GM12801 (cell line): ENCODE measurements around the gene PSD4.

ENCODE experiments used
- TF ChIP-seq, protein P1 (sequence below): IDR thresholded peaks from one replicate; pipeline ENCODE4 v1.5.1; 2011; ENCODE audit warnings: control low read depth; ENCODE audit not compliant: insufficient read length; ENCODE audit errors: extremely low read depth

The PSD4 gene

DNA sequence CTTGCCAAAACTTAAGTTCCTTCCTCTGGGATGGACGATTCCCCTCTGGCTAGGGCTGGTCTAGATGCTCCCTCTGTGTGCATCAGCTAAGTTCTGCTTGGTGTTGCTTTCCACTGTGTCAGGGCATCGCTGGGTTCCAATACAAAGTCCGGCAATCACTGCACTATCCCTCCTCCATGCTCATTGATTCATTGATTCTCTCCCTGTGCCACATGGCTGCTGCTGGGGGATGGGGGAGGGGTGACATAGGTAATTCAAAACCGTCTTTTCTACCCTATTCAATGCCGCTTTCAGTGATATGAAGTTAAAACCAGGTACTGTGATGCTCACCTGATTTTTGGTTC is 23.5 kb upstream of the PSD4 start:
- TF ChIP-seq, protein P1, sequence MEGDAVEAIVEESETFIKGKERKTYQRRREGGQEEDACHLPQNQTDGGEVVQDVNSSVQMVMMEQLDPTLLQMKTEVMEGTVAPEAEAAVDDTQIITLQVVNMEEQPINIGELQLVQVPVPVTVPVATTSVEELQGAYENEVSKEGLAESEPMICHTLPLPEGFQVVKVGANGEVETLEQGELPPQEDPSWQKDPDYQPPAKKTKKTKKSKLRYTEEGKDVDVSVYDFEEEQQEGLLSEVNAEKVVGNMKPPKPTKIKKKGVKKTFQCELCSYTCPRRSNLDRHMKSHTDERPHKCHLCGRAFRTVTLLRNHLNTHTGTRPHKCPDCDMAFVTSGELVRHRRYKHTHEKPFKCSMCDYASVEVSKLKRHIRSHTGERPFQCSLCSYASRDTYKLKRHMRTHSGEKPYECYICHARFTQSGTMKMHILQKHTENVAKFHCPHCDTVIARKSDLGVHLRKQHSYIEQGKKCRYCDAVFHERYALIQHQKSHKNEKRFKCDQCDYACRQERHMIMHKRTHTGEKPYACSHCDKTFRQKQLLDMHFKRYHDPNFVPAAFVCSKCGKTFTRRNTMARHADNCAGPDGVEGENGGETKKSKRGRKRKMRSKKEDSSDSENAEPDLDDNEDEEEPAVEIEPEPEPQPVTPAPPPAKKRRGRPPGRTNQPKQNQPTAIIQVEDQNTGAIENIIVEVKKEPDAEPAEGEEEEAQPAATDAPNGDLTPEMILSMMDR = no peak

DNA sequence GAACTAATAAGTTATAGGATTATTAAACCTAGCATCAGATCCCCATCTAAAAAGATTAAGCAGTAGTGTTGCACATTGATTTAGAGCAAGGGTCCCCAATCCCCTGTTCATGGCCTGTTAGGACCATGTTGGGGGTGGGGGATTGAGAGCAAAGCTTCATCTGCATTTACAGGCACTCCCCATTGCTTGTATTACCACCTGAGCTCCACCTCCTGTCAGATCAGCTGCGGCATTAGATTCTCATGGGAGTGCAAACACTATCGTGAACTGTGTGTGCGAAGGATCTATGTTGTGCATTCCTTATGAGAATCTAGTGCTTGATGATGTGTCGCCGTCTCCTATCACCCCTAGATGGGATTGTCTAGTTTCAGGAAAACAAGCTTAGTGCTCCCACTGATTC is 18.4 kb upstream of the PSD4 start:
- TF ChIP-seq, protein P1 = no peak

DNA sequence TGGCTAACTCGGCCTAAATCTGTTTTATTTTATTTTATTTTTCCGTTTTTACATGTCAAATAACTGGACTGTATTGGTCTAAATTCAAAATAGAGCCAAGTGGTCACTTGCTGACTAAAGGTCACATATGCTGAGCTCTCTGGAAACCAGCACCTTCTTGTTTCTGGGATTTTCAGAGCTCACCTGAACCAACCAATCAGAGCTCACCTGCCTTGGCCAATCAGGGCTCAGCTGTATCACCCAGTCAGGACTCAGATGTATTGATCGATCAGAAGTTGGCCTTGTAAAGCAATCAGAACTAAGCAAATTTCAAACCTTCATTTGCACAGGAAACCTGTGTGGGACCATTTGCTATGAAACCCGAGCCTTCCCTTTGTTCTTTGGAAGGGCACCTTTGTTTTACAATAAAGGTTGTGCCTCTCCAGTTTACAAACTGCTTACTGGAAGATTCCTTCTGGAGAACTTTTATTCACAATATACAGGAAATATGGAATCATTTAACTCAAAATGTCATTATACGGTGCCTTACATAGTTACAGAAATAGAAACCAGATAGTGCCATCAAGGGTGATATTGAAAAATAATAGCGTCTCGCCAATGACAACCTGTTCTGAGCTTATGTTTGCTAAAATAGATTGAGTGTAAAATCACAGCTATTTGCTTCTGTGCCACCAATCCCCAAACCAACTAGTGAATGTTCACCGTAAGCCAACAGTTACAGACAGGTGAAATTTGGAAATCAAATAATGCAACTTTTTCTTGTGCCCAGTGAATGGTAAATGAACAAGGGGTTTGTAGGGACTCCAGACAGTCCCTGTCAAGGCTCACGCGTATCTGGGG is 17.3 kb upstream of the PSD4 start:
- TF ChIP-seq, protein P1 = no peak

DNA sequence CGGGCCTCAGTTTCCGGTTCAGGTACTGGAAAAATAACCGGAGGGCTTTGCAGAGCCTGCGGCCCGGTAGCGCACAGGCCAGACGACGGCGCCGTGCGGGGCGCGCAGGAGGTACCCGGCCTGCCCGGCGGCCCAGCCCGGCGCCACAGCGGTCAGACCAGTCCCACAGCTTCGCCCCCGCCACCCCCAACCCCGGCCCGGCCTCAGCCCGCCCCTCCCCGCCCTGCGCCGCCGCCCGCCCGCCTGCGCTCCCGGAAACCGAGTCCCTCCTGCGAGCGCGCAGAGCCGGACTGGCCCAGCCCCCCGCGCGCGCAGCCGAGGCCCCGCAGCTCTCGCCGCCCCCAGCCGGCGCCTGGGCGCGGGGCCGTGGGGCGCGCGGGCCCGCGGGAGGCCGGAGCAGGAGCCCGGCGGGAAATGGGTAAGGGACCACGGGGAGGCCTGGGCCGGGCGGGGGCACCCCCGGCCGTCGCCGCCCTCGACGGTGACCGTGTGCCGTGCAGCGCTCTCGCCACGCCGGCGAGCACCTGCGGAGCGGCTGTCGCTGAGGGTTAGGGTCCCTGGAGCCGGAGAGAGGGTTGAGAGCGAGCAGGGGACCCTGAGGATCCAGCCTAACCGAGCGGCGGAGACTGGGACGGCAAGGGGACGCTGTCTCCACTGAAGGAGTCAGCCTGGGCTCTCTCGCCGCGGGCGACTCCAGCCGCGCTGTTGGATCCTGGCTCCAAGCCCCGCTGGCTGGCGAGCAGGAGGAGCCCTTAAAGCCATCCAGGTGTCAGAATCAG is 16.5 kb upstream of the PSD4 start:
- TF ChIP-seq, protein P1 = no peak

DNA sequence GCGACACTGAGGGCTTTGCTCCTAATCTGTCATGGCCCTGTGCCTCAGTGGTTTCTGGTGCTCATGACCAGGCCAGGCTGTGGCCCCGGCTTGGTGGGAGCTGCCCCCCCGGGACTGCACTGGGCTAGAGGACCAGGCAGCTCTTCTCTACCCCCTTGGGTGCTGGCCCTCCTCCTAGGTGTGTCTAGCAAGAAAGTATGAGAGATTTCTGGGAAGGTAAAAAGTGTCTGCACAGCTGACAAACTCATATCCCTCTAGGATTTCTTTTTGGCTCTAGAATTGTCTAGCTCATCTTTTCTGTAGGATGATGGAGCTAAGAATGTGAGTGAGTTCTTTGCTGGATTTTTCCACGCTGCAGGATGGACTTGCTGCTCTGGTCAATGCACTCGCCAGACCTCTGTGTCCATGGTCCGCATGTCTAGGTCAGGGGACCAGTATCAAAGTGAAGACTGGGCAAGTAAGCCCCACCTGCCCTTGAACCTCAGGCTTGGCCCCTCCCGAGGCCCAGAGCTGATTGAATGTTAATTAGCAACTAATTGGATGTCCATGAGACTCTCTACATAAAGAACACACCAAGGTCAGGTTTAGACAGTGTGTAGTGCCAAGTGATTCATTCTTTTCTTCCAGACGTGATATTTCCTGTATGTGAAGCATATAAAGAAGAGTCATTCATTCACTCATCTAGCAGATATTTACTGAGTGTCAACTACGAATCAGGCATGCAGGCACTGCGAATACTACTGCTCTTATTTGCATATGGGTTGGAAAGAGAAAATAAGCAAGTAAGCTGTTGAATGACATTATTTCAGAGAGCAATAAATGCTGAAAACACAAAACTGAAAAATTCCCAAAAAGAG is 15.6 kb upstream of the PSD4 start:
- TF ChIP-seq, protein P1 = no peak

DNA sequence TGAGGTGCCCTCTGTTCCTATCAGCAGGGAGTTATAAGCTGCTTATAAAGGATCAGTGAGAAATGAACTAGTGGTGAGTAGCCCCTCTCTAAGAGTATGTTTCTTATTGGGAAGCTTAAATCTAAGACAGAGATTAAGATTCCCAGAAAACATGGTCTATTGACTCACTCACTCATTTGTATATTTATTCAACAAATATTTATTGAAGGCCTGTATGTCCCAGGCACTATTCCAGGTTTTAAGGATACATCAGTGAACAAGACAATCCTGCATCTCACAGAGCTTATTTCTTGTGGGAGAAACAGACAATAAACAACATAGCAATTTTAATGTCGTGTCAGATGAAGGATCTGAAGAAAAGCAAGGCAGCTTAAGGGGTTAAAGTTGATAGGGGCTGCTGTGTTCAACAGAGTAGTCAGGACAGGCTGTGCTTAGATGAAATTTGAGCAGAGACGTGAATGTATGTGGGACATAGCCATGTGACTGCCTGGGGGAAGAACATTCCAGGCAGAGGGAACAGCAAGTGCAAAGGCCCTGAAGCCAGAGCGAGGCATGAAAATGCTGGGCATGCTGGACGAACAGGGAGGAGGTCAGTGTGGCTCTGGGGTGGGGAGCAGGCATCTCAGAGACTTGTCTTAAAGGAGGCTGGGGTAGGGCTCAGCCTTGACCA is 14.8 kb upstream of the PSD4 start:
- TF ChIP-seq, protein P1 = no peak

DNA sequence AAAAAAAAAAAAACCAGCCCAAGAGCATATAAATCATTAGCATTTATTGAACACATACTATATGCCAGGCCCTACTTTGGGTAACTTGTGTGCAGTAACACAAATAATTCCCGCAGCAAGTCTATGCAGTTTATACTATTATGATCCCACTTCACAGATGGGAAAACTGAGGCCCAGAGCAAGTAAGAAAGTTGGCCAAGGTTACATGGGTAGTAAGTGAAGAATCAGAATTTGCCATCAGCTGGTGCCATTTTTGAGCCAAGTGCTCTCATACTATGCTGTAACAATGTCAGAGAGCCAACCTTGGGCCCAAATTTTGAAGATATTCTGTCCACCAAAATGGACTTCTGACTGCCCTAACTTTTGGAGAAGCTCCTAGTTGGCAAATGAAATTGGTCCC is 13.5 kb upstream of the PSD4 start:
- TF ChIP-seq, protein P1 = no peak
